Measurements from ENCODE around the gene BLNK.

- no peak for TF ChIP-seq EZH2 (IDR thresholded peaks at IDR 0.05; ENCODE audit: insufficient read depth, poor library complexity, severe bottlenecking)
- no peak for TF ChIP-seq EZH2phosphoT487 (IDR thresholded peaks at IDR 0.05; ENCODE audit: insufficient read depth, low read depth)
Measured at GRCh38 chr10:96290368-96291133, 19.2 kb upstream of the BLNK start.

Measured in GM23248 (cell line).